ENCODE data around the gene FSTL5.

Gene FSTL5

GRCh38 chr4:161356351-161356750 lies 807.4 kb downstream of the FSTL5 start:
- H3K27me3 Mint-ChIP-seq = no peaks in the 10 kb centered on the region

GRCh38 chr4:161350946-161351345 lies 812.9 kb downstream of the FSTL5 start:
- DNase-seq = no peak
- Mint-ChIP-seq H3K4me1 (no peaks in the 10 kb centered on the region), H3K27ac (no peak overlapping the region), H3K9me3 (peaks cover 0 to 4% of the 10 kb centered on the region in 2 donors), H3K36me3 (no peaks in the 10 kb centered on the region), H3K27me3 (no peaks in the 10 kb centered on the region), H3K4me3 (no peak overlapping the region)
- ATAC-seq (replicated peaks) = no peak

More at GRCh38 chr4:161356351-161356750, 807.4 kb downstream of the FSTL5 start:
- ATAC-seq (replicated peaks) = no peak
- Mint-ChIP-seq H3K4me3 (no peak overlapping the region), H3K9me3 (peaks cover 1 to 5% of the 10 kb centered on the region in 2 donors), H3K4me1 (no peaks in the 10 kb centered on the region), H3K27ac (no peak overlapping the region), H3K36me3 (no peaks in the 10 kb centered on the region)
- DNase-seq = no peak

- Mint-ChIP-seq H3K4me1 (no peaks in the 10 kb centered on the region), H3K36me3 (no peaks in the 10 kb centered on the region)
- no peak for ATAC-seq (replicated peaks)
Observed at GRCh38 chr4:161345741-161346140, 818.1 kb downstream of the FSTL5 start.

GRCh38 chr4:161343569-161343950 lies 820.2 kb downstream of the FSTL5 start:
- no peak overlapping the region for H3K4me3 Mint-ChIP-seq
- no peaks in the 10 kb centered on the region for H3K36me3 Mint-ChIP-seq
- no peak overlapping the region for H3K27ac Mint-ChIP-seq
- no peak for ATAC-seq (replicated peaks)
- DNase-seq = no peak
- no peaks in the 10 kb centered on the region for H3K27me3 Mint-ChIP-seq
- peaks cover 2 to 4% of the 10 kb centered on the region in 2 donors for H3K9me3 Mint-ChIP-seq
- no peaks in the 10 kb centered on the region for H3K4me1 Mint-ChIP-seq

More at GRCh38 chr4:161345741-161346140, 818.1 kb downstream of the FSTL5 start:
- Mint-ChIP-seq H3K27ac (no peak overlapping the region), H3K9me3 (peaks cover 2 to 4% of the 10 kb centered on the region in 2 donors), H3K4me3 (no peak overlapping the region), H3K27me3 (no peaks in the 10 kb centered on the region)
- DNase-seq = no peak

- no peaks in the 10 kb centered on the region for H3K36me3 Mint-ChIP-seq
- H3K4me3 Mint-ChIP-seq = no peak overlapping the region
- no peak for ATAC-seq (replicated peaks)
- peaks cover 2 to 4% of the 10 kb centered on the region in 2 donors for H3K9me3 Mint-ChIP-seq
- no peaks in the 10 kb centered on the region for H3K27me3 Mint-ChIP-seq
- DNase-seq = no peak
- H3K27ac Mint-ChIP-seq = no peak overlapping the region
- no peaks in the 10 kb centered on the region for H3K4me1 Mint-ChIP-seq
Observed at GRCh38 chr4:161342881-161343568, 820.8 kb downstream of the FSTL5 start.

- H3K4me1 Mint-ChIP-seq = no peaks in the 10 kb centered on the region
- no peaks in the 10 kb centered on the region for H3K36me3 Mint-ChIP-seq
- H3K9me3 Mint-ChIP-seq = peaks cover 0 to 2% of the 10 kb centered on the region in 2 donors
- DNase-seq = no peak
- H3K27me3 Mint-ChIP-seq = no peaks in the 10 kb centered on the region
- no peak overlapping the region for H3K4me3 Mint-ChIP-seq
- no peak for ATAC-seq (replicated peaks)
- no peak overlapping the region for H3K27ac Mint-ChIP-seq
Observed at GRCh38 chr4:161336621-161337020, 827.2 kb downstream of the FSTL5 start.

GRCh38 chr4:161336016-161336530 lies 827.7 kb downstream of the FSTL5 start:
- Mint-ChIP-seq H3K36me3 (no peaks in the 10 kb centered on the region), H3K27ac (no peak overlapping the region), H3K27me3 (no peaks in the 10 kb centered on the region), H3K4me1 (no peaks in the 10 kb centered on the region), H3K9me3 (peaks cover 0 to 2% of the 10 kb centered on the region in 2 donors), H3K4me3 (no peak overlapping the region)
- no peak for ATAC-seq (replicated peaks)
- DNase-seq = no peak
